MG63 (cell line): ENCODE data around the gene SP7. TPM values are rescaled to one million over a fixed set of nuclear protein-coding genes. Genes with fewer than 3 reads are reported as not detected.

ENCODE experiments used
- total RNA-seq: library from RNA; depleted of rRNA; stranded (reverse); fragments of >200 nt; shearing (Covaris generic); gene quantifications from 2 replicates; pipeline ENCODE4 v1.2.3, GENCODE V29; 2014; ENCODE audit warnings: low replicate concordance; rRNA removed

The SP7 gene
- total RNA-seq, 1 experiment from 2014 or later, result not detected

Other genes with a start within 250 kb of the SP7 start
- 37.5 and 66.3 TPM in 2 replicates for gene IGFBP6, start 238.7 kb downstream of the SP7 start, total RNA-seq
- gene SOAT2, start 232.9 kb downstream of the SP7 start, total RNA-seq, result not detected in 2 replicates
- gene ZNF740, start 155.6 kb downstream of the SP7 start, total RNA-seq, result 14.7 and 22.2 TPM in 2 replicates
- gene CSAD, start 155.4 kb downstream of the SP7 start, total RNA-seq, result 1.2 and 7.1 TPM in 2 replicates
- 1.6 TPM in 1 of 2 replicates, not detected in the other for gene ITGB7, start 129.1 kb downstream of the SP7 start, total RNA-seq
- gene RARG, start 104.1 kb downstream of the SP7 start, total RNA-seq, result 30.8 and 40.7 TPM in 2 replicates
- gene ESPL1, start 68.1 kb downstream of the SP7 start, total RNA-seq, result 22.1 and 23.9 TPM in 2 replicates
- 412 and 629 TPM in 2 replicates for gene PFDN5, start 40.8 kb downstream of the SP7 start, total RNA-seq
- gene MYG1, start 36.7 kb downstream of the SP7 start, total RNA-seq, result 30.8 and 42.8 TPM in 2 replicates
- gene AAAS, start 14.7 kb downstream of the SP7 start, total RNA-seq, result 75.6 and 114 TPM in 2 replicates
- 22.3 and 26.3 TPM in 2 replicates for gene SP1, start 43.8 kb upstream of the SP7 start, total RNA-seq
- gene AMHR2, start 87.5 kb upstream of the SP7 start, total RNA-seq, result not detected in 2 replicates
- 41.0 and 60.4 TPM in 2 replicates for gene PRR13, start 105.4 kb upstream of the SP7 start, total RNA-seq
- gene PCBP2, start 115.7 kb upstream of the SP7 start, total RNA-seq, result 217 and 279 TPM in 2 replicates
- gene MAP3K12, start 163.1 kb upstream of the SP7 start, total RNA-seq, result 5.7 and 15.0 TPM in 2 replicates
- 51.7 and 66.1 TPM in 2 replicates for gene TARBP2, start 164.9 kb upstream of the SP7 start, total RNA-seq
- not detected in 2 replicates for gene NPFF, start 171.1 kb upstream of the SP7 start, total RNA-seq